SK-N-SH (cell line): ENCODE results near the gene NRDC. TPM values are rescaled to one million over a fixed set of nuclear protein-coding genes. Genes with fewer than 3 reads are reported as not detected.

Source experiments
- CTCF ChIA-PET: fragments of 300-600, 350-600 bp; formaldehyde crosslinking; extraction: SDS; loops from one replicate; lab custom pipeline; 2021; lab: Yijun Ruan, JAX
- POLR2A ChIA-PET: fragments of 350-600 bp; sonication (Branson Sonifier 250); formaldehyde crosslinking; extraction: SDS; loops from one replicate; lab custom pipeline; 2020; ENCODE audit warnings: antibody characterized with exemption, inconsistent platforms; lab: Yijun Ruan, JAX
- DNase-seq: peaks from one replicate; pipeline ENCODE4 v3.0.0; 2012
- H2AFZ ChIP-seq: fragments of 200-600 bp; sonication (generic); 2 replicates; pipeline ENCODE4 v1.8.1; 2016; ENCODE audit warnings: antibody characterized with exemption, mild to moderate bottlenecking, low read depth
- H3F3A ChIP-seq: fragments of 200-600 bp; sonication (generic); replicated peaks from 2 replicates; pipeline ENCODE3; 2016; ENCODE audit warnings: antibody characterized with exemption, mild to moderate bottlenecking; ENCODE audit not compliant: insufficient read depth
- H3K27ac ChIP-seq, 2 experiments: fragments of 200-500 bp in 1 of 2; fragments of 200-600 bp in 1 of 2; sonication (Bioruptor generic) in 1 of 2; sonication (generic), shearing (Covaris generic) in 1 of 2; 2 replicates each; pipeline versions ENCODE4 v1.5.1 to v1.6.1; 2014 to 2016; ENCODE audit warnings: low read depth in 2 of 2, inconsistent platforms in 1 of 2, low read length in 1 of 2, mild to moderate bottlenecking in 1 of 2, mixed read lengths in 1 of 2
- H3K27me3 ChIP-seq: fragments of 200-600 bp; sonication (generic), shearing (Covaris generic); 2 replicates; pipeline ENCODE4 v1.6.1; 2016; ENCODE audit warnings: mixed run types; ENCODE audit not compliant: insufficient read depth
- H3K36me3 ChIP-seq, 2 experiments: fragments of 200-500 bp in 1 of 2; fragments of 200-600 bp in 1 of 2; sonication (Bioruptor generic) in 1 of 2; sonication (generic) in 1 of 2; replicated peaks in 1 of 2; 2 replicates each; pipeline versions ENCODE3 to v1.5.1; 2014 to 2016; ENCODE audit warnings: low read length in 1 of 2, mild to moderate bottlenecking in 1 of 2; ENCODE audit not compliant: insufficient read depth in 2 of 2, control insufficient read depth in 1 of 2
- H3K4me1 ChIP-seq, 2 experiments: fragments of 200-500 bp in 1 of 2; fragments of 200-600 bp in 1 of 2; sonication (Bioruptor generic) in 1 of 2; sonication (generic), shearing (Covaris generic) in 1 of 2; 2 replicates each; pipeline versions ENCODE4 v1.5.1 to v1.6.1; 2014 to 2016; ENCODE audit warnings: low read depth in 1 of 2, low read length in 1 of 2, mixed run types in 1 of 2; ENCODE audit not compliant: insufficient read depth in 2 of 2, control insufficient read depth in 1 of 2
- H3K4me2 ChIP-seq: fragments of 200-600 bp; sonication (generic), shearing (Covaris generic); 2 replicates; pipeline ENCODE4 v1.6.1; 2017; ENCODE audit warnings: mixed run types
- H3K4me3 ChIP-seq, 2 experiments: fragments of 200-500 bp in 1 of 2; fragments of 200-600 bp in 1 of 2; sonication (Bioruptor generic) in 1 of 2; sonication (generic), shearing (Covaris generic) in 1 of 2; 2 replicates each; pipeline versions ENCODE4 v1.5.1 to v1.8.1; 2014 to 2016; ENCODE audit warnings: low read depth in 2 of 2, inconsistent platforms in 1 of 2, low read length in 1 of 2, mild to moderate bottlenecking in 1 of 2, mixed read lengths in 1 of 2, moderate library complexity in 1 of 2
- H3K79me2 ChIP-seq: fragments of 200-600 bp; sonication (generic); 2 replicates; pipeline ENCODE4 v1.8.1; 2017; ENCODE audit warnings: mild to moderate bottlenecking; ENCODE audit not compliant: insufficient read depth
- H3K9ac ChIP-seq: fragments of 200-600 bp; sonication (generic); 2 replicates; pipeline ENCODE4 v1.6.1; 2017; ENCODE audit warnings: mixed run types
- H3K9me2 ChIP-seq: fragments of 200-600 bp; sonication (generic); 2 replicates; pipeline ENCODE4 v1.6.1; 2017; ENCODE audit warnings: mixed run types
- H3K9me3 ChIP-seq: fragments of 200-600 bp; sonication (generic); 2 replicates; pipeline ENCODE4 v1.6.1; 2017; ENCODE audit warnings: mixed run types, mild to moderate bottlenecking, moderate library complexity
- H4K20me1 ChIP-seq: fragments of 200-600 bp; sonication (generic); 2 replicates; pipeline ENCODE4 v1.6.1; 2017; ENCODE audit warnings: mild to moderate bottlenecking, mixed run types; ENCODE audit not compliant: insufficient read depth
- EP300 ChIP-seq, 2 experiments: IDR thresholded peaks; 2 replicates each; pipeline versions ENCODE4 v1.4.0 to v1.6.1; 2012; ENCODE audit warnings: borderline replicate concordance in 1 of 2, low read depth in 1 of 2, low read length in 1 of 2
- FOSL2 ChIP-seq: IDR thresholded peaks from 2 replicates; pipeline ENCODE4 v1.4.0; 2012; ENCODE audit warnings: low read depth, mild to moderate bottlenecking, moderate library complexity, borderline replicate concordance
- FOXJ3 ChIP-seq: sonication (generic); formaldehyde crosslinking; IDR thresholded peaks from 2 replicates; pipeline ENCODE4 v1.5.1; 2020; ENCODE audit warnings: mild to moderate bottlenecking, missing genetic modification reagents
- FOXM1 ChIP-seq: IDR thresholded peaks from 2 replicates; pipeline ENCODE4 v1.4.0; 2012; ENCODE audit warnings: low read depth, mild to moderate bottlenecking
- GABPA ChIP-seq: IDR thresholded peaks from 2 replicates; pipeline ENCODE4 v1.4.0; 2012; ENCODE audit warnings: low read depth, mild to moderate bottlenecking
- GATA2 ChIP-seq: sonication (generic); formaldehyde crosslinking; IDR thresholded peaks from 2 replicates; pipeline ENCODE4 v1.5.0; 2020; ENCODE audit warnings: mild to moderate bottlenecking, missing genetic modification reagents
- MXI1 ChIP-seq: IDR thresholded peaks from 2 replicates; pipeline ENCODE4 v1.6.1; 2012; ENCODE audit warnings: mild to moderate bottlenecking, low read depth, low read length, improper control_type of control experiment
- NFIC ChIP-seq: IDR thresholded peaks from 2 replicates; pipeline ENCODE4 v1.4.0; 2012; ENCODE audit warnings: borderline replicate concordance
- RXRA ChIP-seq: IDR thresholded peaks from 2 replicates; pipeline ENCODE4 v1.4.0; 2012; ENCODE audit warnings: low read depth, mild to moderate bottlenecking, borderline replicate concordance
- TEAD4 ChIP-seq: IDR thresholded peaks from 2 replicates; pipeline ENCODE4 v1.4.0; 2012; ENCODE audit warnings: mild to moderate bottlenecking, borderline replicate concordance; ENCODE audit not compliant: insufficient read depth
- WGBS: methylation state at CpG from one replicate; pipeline ENCODE4 v1.1.6; 2017; ENCODE audit warnings: low lambda C conversion rate; 5-methylcytosine and 5-hydroxymethylcytosine counted together
- polyA plus RNA-seq, 3 experiments: library from polyadenylated mRNA; depleted of rRNA; stranded (reverse); fragments of >200 nt; gene quantifications; 2 replicates each; pipeline ENCODE4 v1.2.3, GENCODE V29; 2012
- TF ChIP-seq, protein P1 (sequence below): IDR thresholded peaks from 2 replicates; pipeline ENCODE4; 2012
- TF ChIP-seq, protein P2 (sequence below): fragments of 150-350 bp; IDR thresholded peaks from 2 replicates; pipeline ENCODE4 v1.6.1; 2016; ENCODE audit warnings: mild to moderate bottlenecking, low read depth, low read length
- TF ChIP-seq, protein P3 (sequence below): IDR thresholded peaks from 2 replicates; pipeline ENCODE4 v1.6.1; 2012; ENCODE audit warnings: mild to moderate bottlenecking, low read depth, low read length, moderate library complexity
- TF ChIP-seq, protein P4 (sequence below): IDR thresholded peaks from 2 replicates; pipeline ENCODE4 v1.4.0; 2012; ENCODE audit warnings: low read depth, borderline replicate concordance
- TF ChIP-seq, protein P5 (sequence below): fragments of 150-350 bp; IDR thresholded peaks from 2 replicates; pipeline ENCODE4 v1.6.1; 2017; ENCODE audit warnings: antibody characterized with exemption, low read length, low read depth, borderline replicate concordance

NRDC gene
- polyA plus RNA-seq, 1 of the 3 experiments (the other 2 are of a cell fraction): 84.8 TPM

DNA sequence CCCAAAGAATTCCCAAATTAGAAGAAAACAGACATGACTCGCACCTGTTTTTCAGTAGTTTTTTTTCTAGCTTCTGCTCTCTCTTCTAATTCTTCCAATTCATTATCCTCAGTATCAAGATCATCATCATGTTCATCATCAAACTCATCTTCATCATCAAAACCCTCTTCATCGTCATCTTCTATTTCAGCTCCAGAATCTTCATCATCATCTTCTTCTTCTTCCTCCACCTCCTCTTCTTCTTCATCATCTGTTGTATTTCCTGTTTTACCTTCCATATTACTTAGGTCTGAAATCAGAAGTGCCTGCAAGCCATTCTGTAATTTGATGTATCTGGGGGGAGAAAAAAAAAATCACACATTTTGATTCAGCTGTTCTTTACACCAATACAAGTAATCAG, 38.3 kb downstream of the NRDC start (continued):
- TF ChIP-seq, protein P1, sequence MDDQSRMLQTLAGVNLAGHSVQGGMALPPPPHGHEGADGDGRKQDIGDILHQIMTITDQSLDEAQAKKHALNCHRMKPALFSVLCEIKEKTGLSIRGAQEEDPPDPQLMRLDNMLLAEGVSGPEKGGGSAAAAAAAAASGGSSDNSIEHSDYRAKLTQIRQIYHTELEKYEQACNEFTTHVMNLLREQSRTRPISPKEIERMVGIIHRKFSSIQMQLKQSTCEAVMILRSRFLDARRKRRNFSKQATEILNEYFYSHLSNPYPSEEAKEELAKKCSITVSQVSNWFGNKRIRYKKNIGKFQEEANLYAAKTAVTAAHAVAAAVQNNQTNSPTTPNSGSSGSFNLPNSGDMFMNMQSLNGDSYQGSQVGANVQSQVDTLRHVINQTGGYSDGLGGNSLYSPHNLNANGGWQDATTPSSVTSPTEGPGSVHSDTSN: no peak
- TF ChIP-seq MXI1 (no peak), FOXM1 (no peak), TEAD4 (no peak), FOSL2 (no peak), GATA2 (no peak)
- TF ChIP-seq, protein P2, sequence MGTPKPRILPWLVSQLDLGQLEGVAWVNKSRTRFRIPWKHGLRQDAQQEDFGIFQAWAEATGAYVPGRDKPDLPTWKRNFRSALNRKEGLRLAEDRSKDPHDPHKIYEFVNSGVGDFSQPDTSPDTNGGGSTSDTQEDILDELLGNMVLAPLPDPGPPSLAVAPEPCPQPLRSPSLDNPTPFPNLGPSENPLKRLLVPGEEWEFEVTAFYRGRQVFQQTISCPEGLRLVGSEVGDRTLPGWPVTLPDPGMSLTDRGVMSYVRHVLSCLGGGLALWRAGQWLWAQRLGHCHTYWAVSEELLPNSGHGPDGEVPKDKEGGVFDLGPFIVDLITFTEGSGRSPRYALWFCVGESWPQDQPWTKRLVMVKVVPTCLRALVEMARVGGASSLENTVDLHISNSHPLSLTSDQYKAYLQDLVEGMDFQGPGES: no peak
- TF ChIP-seq, protein P3, sequence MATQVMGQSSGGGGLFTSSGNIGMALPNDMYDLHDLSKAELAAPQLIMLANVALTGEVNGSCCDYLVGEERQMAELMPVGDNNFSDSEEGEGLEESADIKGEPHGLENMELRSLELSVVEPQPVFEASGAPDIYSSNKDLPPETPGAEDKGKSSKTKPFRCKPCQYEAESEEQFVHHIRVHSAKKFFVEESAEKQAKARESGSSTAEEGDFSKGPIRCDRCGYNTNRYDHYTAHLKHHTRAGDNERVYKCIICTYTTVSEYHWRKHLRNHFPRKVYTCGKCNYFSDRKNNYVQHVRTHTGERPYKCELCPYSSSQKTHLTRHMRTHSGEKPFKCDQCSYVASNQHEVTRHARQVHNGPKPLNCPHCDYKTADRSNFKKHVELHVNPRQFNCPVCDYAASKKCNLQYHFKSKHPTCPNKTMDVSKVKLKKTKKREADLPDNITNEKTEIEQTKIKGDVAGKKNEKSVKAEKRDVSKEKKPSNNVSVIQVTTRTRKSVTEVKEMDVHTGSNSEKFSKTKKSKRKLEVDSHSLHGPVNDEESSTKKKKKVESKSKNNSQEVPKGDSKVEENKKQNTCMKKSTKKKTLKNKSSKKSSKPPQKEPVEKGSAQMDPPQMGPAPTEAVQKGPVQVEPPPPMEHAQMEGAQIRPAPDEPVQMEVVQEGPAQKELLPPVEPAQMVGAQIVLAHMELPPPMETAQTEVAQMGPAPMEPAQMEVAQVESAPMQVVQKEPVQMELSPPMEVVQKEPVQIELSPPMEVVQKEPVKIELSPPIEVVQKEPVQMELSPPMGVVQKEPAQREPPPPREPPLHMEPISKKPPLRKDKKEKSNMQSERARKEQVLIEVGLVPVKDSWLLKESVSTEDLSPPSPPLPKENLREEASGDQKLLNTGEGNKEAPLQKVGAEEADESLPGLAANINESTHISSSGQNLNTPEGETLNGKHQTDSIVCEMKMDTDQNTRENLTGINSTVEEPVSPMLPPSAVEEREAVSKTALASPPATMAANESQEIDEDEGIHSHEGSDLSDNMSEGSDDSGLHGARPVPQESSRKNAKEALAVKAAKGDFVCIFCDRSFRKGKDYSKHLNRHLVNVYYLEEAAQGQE: no peak
- TF ChIP-seq, protein P4, sequence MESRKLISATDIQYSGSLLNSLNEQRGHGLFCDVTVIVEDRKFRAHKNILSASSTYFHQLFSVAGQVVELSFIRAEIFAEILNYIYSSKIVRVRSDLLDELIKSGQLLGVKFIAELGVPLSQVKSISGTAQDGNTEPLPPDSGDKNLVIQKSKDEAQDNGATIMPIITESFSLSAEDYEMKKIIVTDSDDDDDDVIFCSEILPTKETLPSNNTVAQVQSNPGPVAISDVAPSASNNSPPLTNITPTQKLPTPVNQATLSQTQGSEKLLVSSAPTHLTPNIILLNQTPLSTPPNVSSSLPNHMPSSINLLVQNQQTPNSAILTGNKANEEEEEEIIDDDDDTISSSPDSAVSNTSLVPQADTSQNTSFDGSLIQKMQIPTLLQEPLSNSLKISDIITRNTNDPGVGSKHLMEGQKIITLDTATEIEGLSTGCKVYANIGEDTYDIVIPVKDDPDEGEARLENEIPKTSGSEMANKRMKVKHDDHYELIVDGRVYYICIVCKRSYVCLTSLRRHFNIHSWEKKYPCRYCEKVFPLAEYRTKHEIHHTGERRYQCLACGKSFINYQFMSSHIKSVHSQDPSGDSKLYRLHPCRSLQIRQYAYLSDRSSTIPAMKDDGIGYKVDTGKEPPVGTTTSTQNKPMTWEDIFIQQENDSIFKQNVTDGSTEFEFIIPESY: no peak

DNA sequence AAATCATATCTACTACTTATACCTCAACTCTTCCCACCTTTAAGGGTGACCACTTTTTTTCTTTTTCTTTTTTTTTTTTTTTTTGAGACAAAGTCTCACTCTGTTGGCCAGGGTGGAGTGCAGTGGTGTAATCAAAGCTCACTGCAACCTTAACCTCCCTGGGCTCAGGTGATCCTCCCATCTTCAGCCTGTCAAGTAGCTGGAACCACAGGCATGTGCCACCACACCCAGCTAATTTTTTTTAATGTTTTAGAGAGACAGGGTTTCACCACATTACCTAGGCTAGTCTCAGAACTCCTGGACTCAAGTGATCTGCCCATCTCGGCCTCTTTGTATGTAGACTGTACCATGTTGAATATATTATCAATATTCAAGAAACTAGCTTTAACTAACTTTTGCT, 39.4 kb downstream of the NRDC start:
- CTCF ChIA-PET: interaction anchor here (0.8 kb wide), 1 partner anchor 86 kb away, joined by 3 read pairs; no protein-coding TSS in a partner anchor
- H3K9me2 ChIP-seq: no peaks in the 10 kb centered on the region; the same call in 1 of the 2 replicates
- H3K4me3 ChIP-seq: no peak overlapping the region
- peaks cover 10 to 50% of the 10 kb centered on the region in 2 experiments for H3K36me3 ChIP-seq
- H3K79me2 ChIP-seq: peaks cover 53% of the 10 kb centered on the region
- no peak overlapping the region for H3K9ac ChIP-seq
- H3K27me3 ChIP-seq: no peaks in the 10 kb centered on the region
- no peak for DNase-seq
- WGBS: 100% methylated on average over 1 of the region's 1 CpG
- H3K27ac ChIP-seq: no peak overlapping the region
- 0 out of 2 replicates have a peak, but pooled peaks cover 16% of the 10 kb centered on the region for H4K20me1 ChIP-seq
- peaks cover 0 to 23% of the 10 kb centered on the region in 2 experiments; a peak in 2 of 4 replicates for H3K4me1 ChIP-seq
- no peak overlapping the region for H2AFZ ChIP-seq
- POLR2A ChIA-PET: no interaction called here
- no peaks in the 10 kb centered on the region for H3K9me3 ChIP-seq
- H3K4me2 ChIP-seq: no peak overlapping the region
- H3F3A ChIP-seq: peaks cover 7% of the 10 kb centered on the region
- TF ChIP-seq RXRA (no peak), NFIC (no peak), EP300 (IDR thresholded peaks at IDR 0.05; ENCODE audit: borderline replicate concordance in 1 of 2, low read depth in 1 of 2, low read length in 1 of 2) (no peak), GABPA (no peak), FOXJ3 (no peak), GATA2 (no peak)
- TF ChIP-seq, protein P5, sequence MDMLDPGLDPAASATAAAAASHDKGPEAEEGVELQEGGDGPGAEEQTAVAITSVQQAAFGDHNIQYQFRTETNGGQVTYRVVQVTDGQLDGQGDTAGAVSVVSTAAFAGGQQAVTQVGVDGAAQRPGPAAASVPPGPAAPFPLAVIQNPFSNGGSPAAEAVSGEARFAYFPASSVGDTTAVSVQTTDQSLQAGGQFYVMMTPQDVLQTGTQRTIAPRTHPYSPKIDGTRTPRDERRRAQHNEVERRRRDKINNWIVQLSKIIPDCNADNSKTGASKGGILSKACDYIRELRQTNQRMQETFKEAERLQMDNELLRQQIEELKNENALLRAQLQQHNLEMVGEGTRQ: no peak
- TF ChIP-seq, protein P3: no peak
- TF ChIP-seq, protein P2: no peak
